IPS-NIHi7 (cell line): ENCODE data around the gene MLH3.

ENCODE experiments used
- DNase-seq: peaks from one replicate; pipeline ENCODE4 v3.0.0; 2012; ENCODE audit warnings: mixed read lengths; ENCODE audit errors: extremely low spot score

Gene MLH3

DNA sequence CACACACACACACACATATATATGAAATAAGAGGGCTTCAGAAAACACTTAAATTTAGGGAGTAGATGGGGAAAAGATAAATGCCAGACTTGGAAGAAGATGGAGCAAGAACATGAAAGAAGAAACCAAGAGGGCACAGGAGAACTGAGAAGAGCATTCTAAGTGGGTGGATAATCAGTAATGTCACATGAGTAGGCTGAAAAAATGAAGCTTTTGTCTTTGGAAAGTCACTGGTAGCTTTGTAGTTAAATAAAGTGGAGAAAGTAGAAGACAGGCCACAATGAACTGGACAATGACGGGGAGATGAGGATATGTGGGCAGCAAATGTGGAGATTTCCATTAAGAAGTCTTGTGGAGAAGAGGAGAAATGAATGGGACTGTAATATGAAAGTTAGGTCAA, 15.9 kb upstream of the MLH3 start:
- no peak for DNase-seq

DNA sequence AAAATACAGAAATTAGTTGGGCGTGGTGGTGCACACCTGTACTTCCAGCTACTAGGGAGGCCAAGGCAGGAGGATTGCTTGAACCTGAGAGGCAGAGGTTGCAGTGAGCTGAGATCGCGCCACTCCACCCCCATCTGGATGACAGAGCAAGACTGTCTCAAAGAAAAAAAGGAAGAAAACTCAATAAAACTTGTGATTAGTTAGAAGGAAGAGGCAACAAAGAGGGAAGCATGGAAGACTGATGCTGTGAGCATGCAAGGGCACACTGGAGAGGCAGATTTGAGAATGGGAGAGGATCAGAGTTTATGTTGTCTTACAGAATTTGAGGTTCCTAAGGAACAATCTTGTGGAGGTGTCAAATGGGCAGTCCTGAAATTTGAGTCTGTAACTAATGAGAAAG, 15.4 kb upstream of the MLH3 start:
- DNase-seq: no peak

GRCh38 chr14:75064205-75064567, 12.9 kb upstream of the MLH3 start:
- DNase-seq: no peak

- peak; percentile 93 for DNase-seq
Observed at GRCh38 chr14:75063491-75064204, 12.4 kb upstream of the MLH3 start, which contains the start of gene ACYP1. ACYP1 (minus strand) TSS chr14:75064024; CDS start chr14:75063553, 471 bp downstream.

DNA sequence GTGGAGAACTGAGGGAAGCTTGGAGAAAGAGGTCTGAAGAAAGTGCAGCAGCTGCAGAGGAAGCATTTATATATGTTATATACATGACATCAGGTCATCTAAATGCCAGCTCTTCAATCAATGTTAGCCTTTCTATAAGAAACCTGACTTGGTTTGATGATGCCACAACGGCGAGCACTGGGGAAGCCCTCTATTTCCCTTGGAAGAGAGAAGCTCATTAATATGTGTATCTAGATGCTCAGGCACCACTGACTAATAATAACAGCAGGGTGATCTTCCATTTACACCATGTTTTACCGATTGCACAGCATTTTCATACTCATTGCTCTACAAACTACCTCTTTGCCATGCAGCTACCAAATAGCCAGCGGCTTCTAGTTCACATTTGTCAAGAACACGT, 11.7 kb upstream of the MLH3 start:
- DNase-seq: no peak

DNA sequence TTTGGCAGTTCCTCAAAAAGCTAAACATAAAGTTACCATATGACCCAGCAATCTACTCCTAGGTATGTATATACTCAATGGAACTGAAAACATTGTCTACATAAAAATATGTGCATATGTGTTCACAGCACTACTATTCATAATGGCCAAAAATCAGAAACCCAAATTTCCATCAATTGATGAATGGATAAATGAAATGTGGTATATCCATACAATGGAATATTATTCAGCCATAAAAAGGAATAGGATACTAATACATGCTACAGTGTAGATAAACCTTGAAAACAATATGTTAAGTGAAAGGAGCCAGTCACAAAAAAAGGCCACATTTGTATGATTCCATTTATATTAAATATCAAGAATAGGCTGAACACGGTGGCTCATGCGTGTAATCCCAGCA, 9.2 kb upstream of the MLH3 start:
- DNase-seq: no peak

- no peak for DNase-seq
Observed at GRCh38 chr14:75059642-75060041, 8.4 kb upstream of the MLH3 start.

GRCh38 chr14:75054421-75054820, 3.2 kb upstream of the MLH3 start:
- no peak for DNase-seq

- no peak for DNase-seq
Observed at GRCh38 chr14:75053396-75054291, 2.4 kb upstream of the MLH3 start.

DNA sequence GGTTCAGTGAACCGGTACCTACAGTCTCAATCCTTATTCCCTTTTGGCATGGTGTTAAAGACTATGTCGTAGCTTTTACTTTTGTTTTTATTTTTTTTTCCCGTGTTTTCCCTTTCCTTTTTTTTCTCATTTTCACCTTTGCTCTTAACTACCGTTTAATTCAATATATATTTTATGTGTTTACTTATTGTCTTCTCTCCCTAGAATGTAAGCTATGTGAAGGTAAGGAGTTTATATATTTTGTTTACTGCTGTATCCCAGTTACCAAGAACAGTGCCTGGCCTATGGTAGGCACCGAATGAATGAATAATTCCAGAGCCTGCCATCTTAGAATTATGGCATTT, 261 bp upstream of the MLH3 start:
- DNase-seq: no peak

GRCh38 chr14:75049731-75050201, 1.5 kb downstream of the MLH3 start:
- no peak for DNase-seq

DNA sequence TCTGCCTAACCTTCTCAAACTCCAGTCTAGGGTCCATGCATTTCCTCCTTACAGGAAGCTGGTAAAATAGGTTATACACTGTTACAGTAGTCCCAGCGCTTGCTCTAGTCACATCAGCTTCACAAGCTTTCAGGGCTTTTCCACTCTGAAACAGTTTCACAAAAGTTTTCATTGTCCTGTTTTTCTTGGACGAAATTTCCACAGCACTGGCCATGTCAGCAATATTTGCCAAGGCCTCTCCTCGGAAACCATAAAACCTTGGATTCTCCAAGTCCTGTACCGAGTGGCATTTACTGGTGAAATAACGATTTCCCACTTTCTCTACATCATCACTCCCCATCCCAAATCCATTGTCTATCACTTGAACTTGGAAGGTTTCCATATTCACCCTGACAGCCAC, 2.1 kb downstream of the MLH3 start:
- DNase-seq: no peak

- DNase-seq: no peak
Observed at GRCh38 chr14:75048101-75048500, 3.2 kb downstream of the MLH3 start.

- no peak for DNase-seq
Observed at GRCh38 chr14:75047506-75047905, 3.8 kb downstream of the MLH3 start.

- DNase-seq: no peak
Observed at GRCh38 chr14:75046899-75047298, 4.4 kb downstream of the MLH3 start.

DNA sequence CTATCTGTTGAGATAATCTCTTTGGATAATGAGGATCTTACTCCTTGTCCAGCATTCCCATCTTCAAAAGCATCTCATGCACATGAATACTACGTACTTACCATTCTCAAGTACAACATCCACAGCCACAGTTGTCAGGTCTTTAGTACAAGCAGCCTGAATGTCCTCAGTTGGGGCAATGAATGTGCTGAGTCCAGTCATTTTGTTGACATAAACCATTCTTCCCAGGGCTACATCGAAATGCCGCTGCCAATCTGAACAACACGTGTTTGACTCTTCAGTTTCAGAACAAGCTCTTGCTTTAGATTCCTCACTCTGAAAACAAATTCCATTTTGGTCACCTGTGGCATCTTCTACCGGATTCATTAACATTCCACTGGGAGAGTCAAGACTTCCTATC, 5.0 kb downstream of the MLH3 start:
- no peak for DNase-seq

DNA sequence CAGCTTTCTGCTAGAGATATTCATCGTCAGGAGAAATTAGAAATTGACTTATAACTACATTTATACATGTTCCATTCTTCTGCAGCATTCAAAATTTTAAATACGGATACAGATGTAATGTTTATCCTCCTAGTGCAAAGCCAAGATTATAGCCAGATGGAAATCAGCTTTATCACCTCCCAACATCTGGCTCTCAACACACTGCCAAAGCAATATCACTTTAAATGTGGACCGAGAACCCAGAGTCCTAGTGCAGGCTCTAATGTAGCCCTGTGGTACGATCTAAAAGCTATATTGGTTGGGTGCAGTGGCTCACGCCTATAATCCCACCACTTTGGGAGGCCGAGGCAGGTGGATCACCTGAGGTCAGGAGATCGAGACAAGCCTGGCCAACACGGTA, 6.5 kb downstream of the MLH3 start:
- no peak for DNase-seq

DNA sequence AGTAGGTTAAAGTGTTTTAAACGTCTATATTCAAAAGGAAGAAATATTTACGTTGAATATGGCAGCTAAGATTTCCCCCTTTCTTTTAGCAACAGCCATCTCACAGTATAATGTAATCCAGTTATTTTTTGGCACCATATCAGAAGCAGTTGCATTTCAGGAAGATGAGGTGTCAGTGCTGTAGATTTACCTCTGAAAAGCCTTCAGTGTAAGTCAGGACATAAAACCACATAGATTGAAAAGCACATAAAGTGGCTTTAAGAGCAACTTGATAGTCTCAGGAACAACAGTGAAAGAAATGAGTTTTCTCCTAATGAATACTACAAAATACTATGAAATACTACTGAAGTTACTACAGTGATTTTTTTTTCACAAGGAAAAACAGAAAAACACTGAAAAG, 6.9 kb downstream of the MLH3 start:
- DNase-seq: no peak

DNA sequence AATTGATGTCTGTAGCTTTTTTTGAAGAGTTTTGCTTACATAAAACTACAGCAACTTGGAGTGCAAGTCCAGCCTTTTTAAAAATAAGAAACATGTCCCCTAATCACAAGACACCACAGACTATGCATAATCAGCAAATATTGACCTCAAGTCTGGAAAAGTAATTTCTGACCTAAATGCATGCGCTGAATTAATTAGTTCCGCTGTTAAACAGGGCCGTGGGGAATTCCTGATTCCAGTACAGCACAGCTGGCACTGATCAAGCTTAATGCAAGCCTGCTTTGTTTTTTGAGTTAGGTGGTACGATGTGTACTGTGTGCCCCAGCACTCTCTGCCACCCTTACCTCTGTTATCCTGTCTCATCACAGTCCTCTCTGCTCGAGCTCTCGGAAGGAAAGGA, 9.2 kb downstream of the MLH3 start:
- no peak for DNase-seq

DNA sequence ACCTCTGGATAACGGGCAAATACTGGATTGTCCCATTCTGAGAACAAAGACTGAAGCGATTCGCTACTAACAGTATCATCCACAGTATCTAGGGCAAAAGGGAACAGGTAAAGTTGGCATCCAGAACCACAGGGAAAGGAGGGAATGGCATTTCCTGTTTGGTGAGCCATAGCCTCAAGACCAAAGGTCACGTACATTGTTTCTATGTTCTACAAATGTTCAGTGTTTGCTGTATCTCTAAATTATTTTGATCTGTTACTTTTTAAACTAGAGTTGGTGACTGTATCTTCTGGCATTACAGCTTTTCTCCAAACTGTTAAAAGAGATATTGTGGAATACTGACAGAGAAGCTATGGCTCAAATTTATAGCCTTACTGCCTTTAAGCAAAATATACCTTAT, 9.7 kb downstream of the MLH3 start:
- no peak for DNase-seq

DNA sequence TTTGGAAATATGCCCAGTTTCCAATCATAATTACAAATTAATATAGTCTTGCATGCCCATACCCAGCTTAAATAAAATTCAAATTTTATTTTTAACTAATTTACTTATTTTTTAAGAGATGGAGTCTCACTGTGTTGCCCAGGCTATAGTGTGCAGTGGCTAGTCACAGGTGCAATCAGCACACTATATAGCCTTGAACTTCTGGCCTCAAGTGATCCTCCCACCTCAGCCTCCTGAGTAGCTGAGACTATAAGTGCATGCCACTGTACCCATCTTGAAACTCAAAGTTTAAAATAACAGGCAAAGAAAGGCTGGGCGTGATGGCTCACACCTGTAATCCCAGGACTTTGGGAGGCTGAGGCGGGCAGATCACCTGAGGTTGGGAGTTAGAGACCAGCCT, 10.3 kb downstream of the MLH3 start:
- no peak for DNase-seq

DNA sequence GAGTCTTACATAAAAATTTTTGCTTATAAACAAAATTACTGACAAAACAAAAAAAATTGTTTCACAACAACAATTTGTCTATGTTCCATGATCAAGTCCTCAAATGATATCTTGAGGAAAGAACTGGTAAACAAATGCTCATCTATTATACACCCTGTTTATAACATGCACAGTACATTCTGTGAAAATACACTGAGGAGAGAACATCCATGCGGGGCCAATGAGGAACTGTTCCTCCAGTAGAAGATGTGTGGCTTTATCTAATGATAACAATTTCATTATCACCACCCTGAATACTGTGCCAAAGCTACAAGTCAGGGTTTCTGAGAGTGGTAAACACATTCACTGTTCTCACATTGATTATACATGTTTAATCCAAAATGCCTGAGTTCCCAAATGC, 10.8 kb downstream of the MLH3 start:
- no peak for DNase-seq

DNA sequence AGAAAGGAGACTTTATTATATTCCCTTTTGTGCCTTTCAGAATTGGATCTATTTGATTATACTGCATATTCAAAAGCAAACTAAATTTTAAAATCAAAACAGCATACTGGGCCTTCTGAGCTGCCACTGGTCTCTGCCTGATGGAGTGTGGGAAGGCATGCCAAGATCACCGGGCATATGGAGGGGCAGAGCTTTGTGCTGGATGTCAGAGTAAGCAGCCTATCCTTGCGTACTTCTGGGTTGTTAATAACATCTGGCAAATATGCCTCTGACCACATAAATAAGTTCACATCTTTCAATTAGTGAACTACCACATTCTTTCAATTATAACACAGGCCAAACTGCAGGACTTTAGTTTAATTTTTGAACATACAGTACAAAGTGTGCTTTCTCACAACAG, 18.3 kb downstream of the MLH3 start:
- no peak for DNase-seq
